Testis (tissue), 2 donors: ENCODE measurements around the gene SUN1.

Experiments used
- POLR2A ChIP-seq: fragments of 450-650 bp; IDR thresholded peaks from one replicate; pipeline ENCODE4 v1.6.1; 2017; ENCODE audit warnings: antibody characterized with exemption, mild to moderate bottlenecking, moderate library complexity
- TF ChIP-seq, protein P1 (sequence below), 3 experiments: fragments of 450-650 bp in 2 of 3; fragments of 200-600 bp in 1 of 3; sonication (generic) in 1 of 3; IDR thresholded peaks; one replicate each; pipeline ENCODE4 v1.5.1; 2016 to 2019; ENCODE audit warnings: antibody characterized with exemption in 3 of 3, mild to moderate bottlenecking in 2 of 3, moderate library complexity in 1 of 3

DNA sequence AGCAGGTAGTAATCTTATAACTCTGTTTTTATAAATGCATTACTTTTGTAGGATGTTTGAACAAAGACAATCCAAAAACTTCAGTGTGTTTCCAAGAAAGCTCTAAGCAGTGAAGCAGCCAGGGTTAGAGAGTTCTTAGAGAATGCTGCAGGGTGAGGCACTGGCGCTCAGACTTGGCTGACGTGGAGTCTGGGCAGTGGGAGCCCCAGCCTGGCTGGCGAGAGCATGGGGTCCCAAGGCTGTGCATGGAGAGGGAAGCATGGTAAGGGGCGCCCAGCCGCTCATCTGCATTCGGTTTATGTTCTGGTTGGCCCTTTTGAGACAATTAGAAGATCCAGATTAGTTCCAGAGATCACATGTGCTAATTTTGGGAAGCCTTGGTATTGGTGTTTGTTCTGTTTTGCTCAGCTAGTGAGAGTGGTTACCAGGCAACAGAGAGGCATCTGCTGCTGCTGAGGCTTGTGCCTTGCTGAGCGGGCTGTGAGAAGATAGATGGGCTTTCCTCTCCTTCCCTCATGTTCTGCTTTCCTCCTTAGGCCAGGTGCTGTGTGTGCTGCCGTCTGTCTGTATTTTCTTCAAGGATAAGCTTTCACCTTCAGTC is 10.3 kb downstream of the SUN1 start:
- TF ChIP-seq, protein P1, sequence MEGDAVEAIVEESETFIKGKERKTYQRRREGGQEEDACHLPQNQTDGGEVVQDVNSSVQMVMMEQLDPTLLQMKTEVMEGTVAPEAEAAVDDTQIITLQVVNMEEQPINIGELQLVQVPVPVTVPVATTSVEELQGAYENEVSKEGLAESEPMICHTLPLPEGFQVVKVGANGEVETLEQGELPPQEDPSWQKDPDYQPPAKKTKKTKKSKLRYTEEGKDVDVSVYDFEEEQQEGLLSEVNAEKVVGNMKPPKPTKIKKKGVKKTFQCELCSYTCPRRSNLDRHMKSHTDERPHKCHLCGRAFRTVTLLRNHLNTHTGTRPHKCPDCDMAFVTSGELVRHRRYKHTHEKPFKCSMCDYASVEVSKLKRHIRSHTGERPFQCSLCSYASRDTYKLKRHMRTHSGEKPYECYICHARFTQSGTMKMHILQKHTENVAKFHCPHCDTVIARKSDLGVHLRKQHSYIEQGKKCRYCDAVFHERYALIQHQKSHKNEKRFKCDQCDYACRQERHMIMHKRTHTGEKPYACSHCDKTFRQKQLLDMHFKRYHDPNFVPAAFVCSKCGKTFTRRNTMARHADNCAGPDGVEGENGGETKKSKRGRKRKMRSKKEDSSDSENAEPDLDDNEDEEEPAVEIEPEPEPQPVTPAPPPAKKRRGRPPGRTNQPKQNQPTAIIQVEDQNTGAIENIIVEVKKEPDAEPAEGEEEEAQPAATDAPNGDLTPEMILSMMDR (IDR thresholded peaks at IDR 0.05): no peak
- no peak for TF ChIP-seq POLR2A
